IgD-negative memory B cell (primary cell): ENCODE measurements around the gene PEX5. TPM values are rescaled to one million over a fixed set of nuclear protein-coding genes. Genes with fewer than 3 reads are reported as not detected.
"Not testable (repeated sequence)": the region's sequence is repeated elsewhere in the genome, so short reads cannot be mapped to it uniquely, and the experiment has no call there.

ENCODE experiments used
- H3K27ac Mint-ChIP-seq, 3 donors: one replicate each; pipeline ENCODE4 v1.8.0; 2020 to 2022; ENCODE audit warnings: mild to moderate bottlenecking in 3 of 3, mixed read lengths in 3 of 3, moderate library complexity in 1 of 3
- H3K27me3 Mint-ChIP-seq: one replicate; pipeline ENCODE4 v1.8.0; 2021; ENCODE audit warnings: mixed read lengths
- H3K36me3 Mint-ChIP-seq: one replicate; pipeline ENCODE4 v1.8.0; 2020; ENCODE audit warnings: mild to moderate bottlenecking, mixed read lengths
- H3K4me1 Mint-ChIP-seq, 3 donors: one replicate each; pipeline ENCODE4 v1.8.0; 2020 to 2022; ENCODE audit warnings: mixed read lengths in 3 of 3, mild to moderate bottlenecking in 1 of 3
- H3K4me3 Mint-ChIP-seq, 4 donors: one replicate each; pipeline ENCODE4 v1.8.0; 2020 to 2022; ENCODE audit warnings: mild to moderate bottlenecking in 4 of 4, mixed read lengths in 4 of 4, moderate library complexity in 3 of 4
- H3K9me3 Mint-ChIP-seq, 3 donors: one replicate each; pipeline ENCODE4 v1.8.0; 2020 to 2021; ENCODE audit warnings: mixed read lengths in 3 of 3, mild to moderate bottlenecking in 1 of 3
- polyA plus RNA-seq: library from polyadenylated mRNA; unstranded; fragments of 300-500 nt; fragmentation: Illumina TruSeq; gene quantifications from one replicate; pipeline ENCODE4 v1.2.3, GENCODE V29; 2021

Gene PEX5
- polyA plus RNA-seq, 1 donor from 2014 or later, result 18.2 TPM

GRCh38 chr12:7180685-7181084 is 8.8 kb upstream of the PEX5 start:
- Mint-ChIP-seq H3K27me3 (peaks cover 10% of the 10 kb centered on the region), H3K27ac (no peak overlapping the region), H3K9me3 (peaks cover 0 to 8% (median 2%) of the 10 kb centered on the region in 3 donors), H3K4me3 (no peak overlapping the region), H3K36me3 (peaks cover 3% of the 10 kb centered on the region), H3K4me1 (no peaks in the 10 kb centered on the region)

DNA sequence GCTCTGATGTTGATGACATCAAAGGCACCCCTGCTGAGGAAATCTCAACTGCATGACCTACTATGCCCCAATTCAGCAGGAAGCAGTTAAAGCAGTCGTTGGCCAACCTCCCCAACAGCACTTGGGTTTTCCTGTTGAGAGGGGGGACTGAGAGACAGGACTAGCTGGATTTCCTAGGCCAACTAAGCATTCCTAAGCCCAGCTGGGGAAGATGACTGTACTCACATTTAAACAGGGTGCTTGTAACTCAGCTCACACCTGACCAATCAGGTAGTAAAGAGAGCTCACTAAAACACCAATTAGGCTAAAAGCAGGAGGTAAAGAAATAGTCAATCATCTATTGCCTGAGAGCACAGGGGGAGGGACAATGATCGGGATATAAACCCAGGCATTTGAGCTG is 3.4 kb upstream of the PEX5 start:
- not testable (repeated sequence) for H3K27me3 Mint-ChIP-seq, H3K4me3 Mint-ChIP-seq, H3K27ac Mint-ChIP-seq, H3K9me3 Mint-ChIP-seq, H3K36me3 Mint-ChIP-seq
- peaks cover 11 to 18% (median 15%) of the 10 kb centered on the region in 3 donors for H3K4me1 Mint-ChIP-seq

GRCh38 chr12:7188562-7189397 is 706 bp upstream of the PEX5 start:
- H3K4me3 Mint-ChIP-seq, result peak overlapping the region; percentile 91 to 99 (median 97)
- no peaks in the 10 kb centered on the region for H3K9me3 Mint-ChIP-seq
- peak overlapping the region; percentile 81 to 98 (median 95) for H3K27ac Mint-ChIP-seq
- H3K4me1 Mint-ChIP-seq, result peaks cover 20 to 27% (median 22%) of the 10 kb centered on the region in 3 donors
- H3K36me3 Mint-ChIP-seq, result peaks cover 2% of the 10 kb centered on the region
- H3K27me3 Mint-ChIP-seq, result no peaks in the 10 kb centered on the region

GRCh38 chr12:7190268-7191055 is 976 bp downstream of the PEX5 start:
- peak overlapping the region; percentile 91 to 99 (median 97) for H3K4me3 Mint-ChIP-seq
- H3K27me3 Mint-ChIP-seq, result no peaks in the 10 kb centered on the region
- H3K4me1 Mint-ChIP-seq, result peaks cover 20 to 28% (median 28%) of the 10 kb centered on the region in 3 donors
- H3K36me3 Mint-ChIP-seq, result peaks cover 5% of the 10 kb centered on the region
- peak overlapping the region; percentile 81 to 93 (median 83) for H3K27ac Mint-ChIP-seq
- no peaks in the 10 kb centered on the region for H3K9me3 Mint-ChIP-seq

GRCh38 chr12:7193674-7194073 is 4.2 kb downstream of the PEX5 start:
- Mint-ChIP-seq H3K4me1 (peaks cover 20 to 22% (median 21%) of the 10 kb centered on the region in 3 donors), H3K36me3 (peaks cover 5% of the 10 kb centered on the region), H3K27ac (no peak overlapping the region), H3K4me3 (peak overlapping the region in 1 of 4 donors; percentile 20), H3K27me3 (no peaks in the 10 kb centered on the region), H3K9me3 (no peaks in the 10 kb centered on the region)

DNA sequence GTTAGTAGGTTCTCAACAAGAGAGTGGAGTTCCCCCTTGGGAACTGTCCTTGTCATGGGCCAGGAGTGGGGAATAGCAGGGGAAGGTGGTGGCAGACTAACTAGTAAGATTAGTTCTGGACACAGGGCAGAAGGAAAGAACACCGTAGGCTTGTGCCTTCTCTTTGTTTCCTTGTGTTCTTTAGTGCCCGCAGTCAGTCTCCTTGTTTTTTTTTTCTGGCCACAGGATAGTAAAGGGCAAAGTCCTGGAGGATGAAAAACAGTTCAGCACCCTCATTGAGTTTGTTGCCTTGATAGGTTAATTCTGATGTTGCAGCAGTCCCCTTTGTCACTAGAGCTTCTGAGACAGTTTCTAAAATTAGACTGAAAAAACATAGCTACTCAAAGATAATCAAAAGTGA is 8.4 kb downstream of the PEX5 start:
- Mint-ChIP-seq H3K9me3 (no peaks in the 10 kb centered on the region), H3K27ac (no peak overlapping the region), H3K36me3 (peaks cover 14% of the 10 kb centered on the region), H3K4me3 (no peak overlapping the region), H3K27me3 (no peaks in the 10 kb centered on the region), H3K4me1 (peaks cover 1 to 7% (median 2%) of the 10 kb centered on the region in 3 donors)

DNA sequence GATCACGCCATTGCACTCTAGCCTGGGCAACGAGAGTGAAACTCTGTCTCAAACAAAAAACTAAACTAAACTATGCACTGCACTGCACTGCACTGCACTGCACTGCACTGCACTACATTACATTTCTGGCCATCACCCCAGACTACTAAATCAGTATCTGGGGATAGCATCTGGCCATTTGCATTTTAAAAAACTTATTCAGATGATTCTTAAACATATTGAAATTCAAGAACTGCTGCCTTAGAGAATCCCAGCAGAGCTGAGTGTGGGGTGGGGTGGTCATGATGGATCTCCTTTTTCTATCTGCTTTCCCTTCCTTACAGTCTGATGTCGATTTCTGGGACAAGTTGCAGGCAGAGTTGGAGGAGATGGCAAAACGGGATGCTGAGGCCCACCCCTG is 13.6 kb downstream of the PEX5 start:
- H3K27ac Mint-ChIP-seq, result peak overlapping the region in 1 of 3 donors; percentile 76
- peaks cover 18% of the 10 kb centered on the region for H3K36me3 Mint-ChIP-seq
- no peaks in the 10 kb centered on the region for H3K9me3 Mint-ChIP-seq
- no peaks in the 10 kb centered on the region for H3K27me3 Mint-ChIP-seq
- peaks cover 7 to 12% (median 8%) of the 10 kb centered on the region in 3 donors for H3K4me1 Mint-ChIP-seq
- no peak overlapping the region for H3K4me3 Mint-ChIP-seq

DNA sequence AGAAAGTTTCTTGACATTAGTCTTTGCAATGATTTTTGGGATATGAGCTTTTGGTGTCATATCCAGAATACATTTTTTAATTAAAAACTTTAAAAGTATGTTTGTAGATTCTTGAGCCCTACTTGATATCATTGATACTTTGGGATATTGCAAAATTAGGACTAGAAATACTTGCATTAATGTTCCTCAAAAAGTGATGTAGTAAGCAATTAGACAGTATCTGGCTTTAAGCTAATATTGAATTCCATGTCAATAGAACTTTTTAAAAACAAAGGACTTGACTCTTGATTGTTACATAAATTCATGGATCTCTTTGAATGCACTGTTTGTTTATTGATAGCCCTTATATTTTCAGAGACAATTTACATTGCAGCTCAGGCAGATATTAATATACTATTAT is 15.6 kb downstream of the PEX5 start:
- no peaks in the 10 kb centered on the region for H3K9me3 Mint-ChIP-seq
- peaks cover 28% of the 10 kb centered on the region for H3K36me3 Mint-ChIP-seq
- H3K27ac Mint-ChIP-seq, result no peak overlapping the region
- H3K27me3 Mint-ChIP-seq, result no peaks in the 10 kb centered on the region
- no peak overlapping the region for H3K4me3 Mint-ChIP-seq
- peaks cover 7 to 12% (median 8%) of the 10 kb centered on the region in 3 donors for H3K4me1 Mint-ChIP-seq

GRCh38 chr12:7206691-7207090 is 17.2 kb downstream of the PEX5 start:
- Mint-ChIP-seq H3K27me3 (no peaks in the 10 kb centered on the region), H3K27ac (no peak overlapping the region), H3K36me3 (peaks cover 31% of the 10 kb centered on the region), H3K9me3 (peaks cover 0 to 5% (median 4%) of the 10 kb centered on the region in 3 donors), H3K4me1 (peaks cover 7 to 12% (median 8%) of the 10 kb centered on the region in 3 donors), H3K4me3 (peak overlapping the region in 1 of 4 donors; percentile 39)

GRCh38 chr12:7207866-7208625 is 18.6 kb downstream of the PEX5 start:
- no peaks in the 10 kb centered on the region for H3K27me3 Mint-ChIP-seq
- H3K9me3 Mint-ChIP-seq, result peaks cover 4 to 10% (median 6%) of the 10 kb centered on the region in 3 donors
- peaks cover 7 to 12% (median 8%) of the 10 kb centered on the region in 3 donors for H3K4me1 Mint-ChIP-seq
- peaks cover 27% of the 10 kb centered on the region for H3K36me3 Mint-ChIP-seq
- H3K27ac Mint-ChIP-seq, result no peak overlapping the region
- H3K4me3 Mint-ChIP-seq, result no peak overlapping the region

GRCh38 chr12:7209958-7210357 is 20.5 kb downstream of the PEX5 start:
- Mint-ChIP-seq H3K4me3 (no peak overlapping the region), H3K27ac (no peak overlapping the region), H3K9me3 (peaks cover 4 to 11% (median 6%) of the 10 kb centered on the region in 3 donors), H3K4me1 (peaks cover 7 to 12% (median 8%) of the 10 kb centered on the region in 3 donors), H3K27me3 (no peaks in the 10 kb centered on the region), H3K36me3 (peaks cover 21% of the 10 kb centered on the region)

DNA sequence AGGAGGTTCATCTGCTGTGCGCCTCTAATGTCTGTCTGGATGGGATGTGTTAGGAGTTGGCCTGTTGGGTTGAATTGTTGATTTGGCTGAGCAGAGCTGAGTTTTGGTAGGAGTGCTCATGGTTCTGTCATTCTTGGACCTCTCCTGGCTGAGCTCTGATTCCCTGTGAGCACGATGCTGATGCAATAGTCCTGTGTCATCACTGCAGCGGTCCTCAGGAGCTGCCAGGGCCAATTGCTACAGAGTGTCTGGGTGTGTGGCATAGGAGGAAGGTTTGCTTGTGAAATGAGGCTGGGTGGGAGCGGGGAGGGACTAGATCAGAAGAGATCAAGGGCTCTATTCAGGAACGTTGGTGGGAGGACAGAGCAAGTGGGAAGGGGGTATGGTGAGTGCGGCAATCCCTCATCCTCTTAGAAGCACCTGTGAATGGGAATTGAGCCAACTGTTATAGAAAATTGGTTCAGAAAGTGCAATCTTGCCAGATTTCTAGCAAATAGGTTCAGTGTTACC is 21.2 kb downstream of the PEX5 start:
- no peak overlapping the region for H3K4me3 Mint-ChIP-seq
- H3K27ac Mint-ChIP-seq, result no peak overlapping the region
- H3K36me3 Mint-ChIP-seq, result peaks cover 21% of the 10 kb centered on the region
- peaks cover 6 to 10% (median 7%) of the 10 kb centered on the region in 3 donors for H3K4me1 Mint-ChIP-seq
- H3K27me3 Mint-ChIP-seq, result no peaks in the 10 kb centered on the region
- H3K9me3 Mint-ChIP-seq, result peaks cover 4 to 18% (median 12%) of the 10 kb centered on the region in 3 donors

DNA sequence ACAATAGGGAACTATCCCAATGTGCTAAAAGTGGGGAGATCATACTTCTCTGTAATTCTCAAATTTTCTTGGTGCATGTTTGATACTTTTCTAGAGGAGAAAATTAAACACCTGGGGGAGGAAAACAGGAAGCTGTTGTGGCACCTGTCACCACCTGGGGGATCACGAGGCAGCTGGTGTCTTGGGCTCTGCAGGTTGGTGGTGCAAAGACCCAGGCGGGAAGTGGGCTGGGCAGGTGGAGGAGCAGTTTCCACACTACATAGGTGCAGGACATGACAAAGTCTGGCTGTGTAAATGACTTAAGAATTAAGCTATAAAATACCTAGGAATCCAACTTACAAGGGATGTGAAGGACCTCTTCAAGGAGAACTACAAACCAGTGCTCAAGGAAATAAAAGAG is 23.2 kb downstream of the PEX5 start:
- peaks cover 4 to 18% (median 12%) of the 10 kb centered on the region in 3 donors for H3K9me3 Mint-ChIP-seq
- H3K36me3 Mint-ChIP-seq, result peaks cover 19% of the 10 kb centered on the region
- no peaks in the 10 kb centered on the region for H3K27me3 Mint-ChIP-seq
- H3K27ac Mint-ChIP-seq, result no peak overlapping the region
- H3K4me1 Mint-ChIP-seq, result no peaks in the 10 kb centered on the region
- peak overlapping the region in 1 of 4 donors; percentile 9 for H3K4me3 Mint-ChIP-seq

DNA sequence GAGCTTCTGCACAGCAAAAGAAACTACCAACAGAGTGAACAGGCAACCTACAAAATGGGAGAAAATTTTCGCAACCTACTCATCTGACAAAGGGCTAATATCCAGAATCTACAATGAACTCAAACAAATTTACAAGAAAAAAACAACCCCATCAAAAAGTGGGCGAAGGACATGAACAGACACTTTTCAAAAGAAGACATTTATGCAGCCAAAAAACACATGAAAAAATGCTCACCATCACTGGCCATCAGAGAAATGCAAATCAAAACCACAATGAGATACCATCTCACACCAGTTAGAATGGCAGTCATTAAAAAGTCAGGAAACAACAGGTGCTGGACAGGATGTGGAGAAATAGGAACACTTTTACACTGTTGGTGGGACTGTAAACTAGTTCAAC is 24.3 kb downstream of the PEX5 start:
- Mint-ChIP-seq H3K36me3 (peaks cover 17% of the 10 kb centered on the region), H3K9me3 (peaks cover 4 to 18% (median 12%) of the 10 kb centered on the region in 3 donors)
- H3K27ac Mint-ChIP-seq, H3K27me3 Mint-ChIP-seq, H3K4me1 Mint-ChIP-seq, H3K4me3 Mint-ChIP-seq: not testable (repeated sequence)
